Epithelial cell of esophagus (primary cell): Measurements from ENCODE around the gene TDRD12.
"Not testable (repeated sequence)": the region's sequence is repeated elsewhere in the genome, so short reads cannot be mapped to it uniquely, and the experiment has no call there.

Experiments used
- DNase-seq: peaks from one replicate; pipeline ENCODE4 v3.0.0; 2010; ENCODE audit warnings: low read depth
- H3K4me3 ChIP-seq: 2 replicates; pipeline ENCODE4 v1.5.1; 2011; ENCODE audit warnings: mild to moderate bottlenecking, low read length, control low read depth
- TF ChIP-seq, protein P1 (sequence below): IDR thresholded peaks from 2 replicates; pipeline ENCODE4 v1.5.1; 2011; ENCODE audit warnings: low read depth, mild to moderate bottlenecking, low read length, control low read depth, inconsistent platforms; ENCODE audit not compliant: insufficient read depth; ENCODE audit errors: missing control alignments

Gene TDRD12

GRCh38 chr19:32779082-32779481 lies 59.5 kb downstream of the TDRD12 start:
- H3K4me3 ChIP-seq: no peak overlapping the region
- DNase-seq: no peak
- TF ChIP-seq, protein P1, sequence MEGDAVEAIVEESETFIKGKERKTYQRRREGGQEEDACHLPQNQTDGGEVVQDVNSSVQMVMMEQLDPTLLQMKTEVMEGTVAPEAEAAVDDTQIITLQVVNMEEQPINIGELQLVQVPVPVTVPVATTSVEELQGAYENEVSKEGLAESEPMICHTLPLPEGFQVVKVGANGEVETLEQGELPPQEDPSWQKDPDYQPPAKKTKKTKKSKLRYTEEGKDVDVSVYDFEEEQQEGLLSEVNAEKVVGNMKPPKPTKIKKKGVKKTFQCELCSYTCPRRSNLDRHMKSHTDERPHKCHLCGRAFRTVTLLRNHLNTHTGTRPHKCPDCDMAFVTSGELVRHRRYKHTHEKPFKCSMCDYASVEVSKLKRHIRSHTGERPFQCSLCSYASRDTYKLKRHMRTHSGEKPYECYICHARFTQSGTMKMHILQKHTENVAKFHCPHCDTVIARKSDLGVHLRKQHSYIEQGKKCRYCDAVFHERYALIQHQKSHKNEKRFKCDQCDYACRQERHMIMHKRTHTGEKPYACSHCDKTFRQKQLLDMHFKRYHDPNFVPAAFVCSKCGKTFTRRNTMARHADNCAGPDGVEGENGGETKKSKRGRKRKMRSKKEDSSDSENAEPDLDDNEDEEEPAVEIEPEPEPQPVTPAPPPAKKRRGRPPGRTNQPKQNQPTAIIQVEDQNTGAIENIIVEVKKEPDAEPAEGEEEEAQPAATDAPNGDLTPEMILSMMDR: no peak

GRCh38 chr19:32781280-32781679 lies 61.7 kb downstream of the TDRD12 start:
- TF ChIP-seq, protein P1: no peak
- DNase-seq: no peak
- H3K4me3 ChIP-seq: no peak overlapping the region

GRCh38 chr19:32782089-32782488 lies 62.5 kb downstream of the TDRD12 start:
- H3K4me3 ChIP-seq: not testable (repeated sequence)

DNA sequence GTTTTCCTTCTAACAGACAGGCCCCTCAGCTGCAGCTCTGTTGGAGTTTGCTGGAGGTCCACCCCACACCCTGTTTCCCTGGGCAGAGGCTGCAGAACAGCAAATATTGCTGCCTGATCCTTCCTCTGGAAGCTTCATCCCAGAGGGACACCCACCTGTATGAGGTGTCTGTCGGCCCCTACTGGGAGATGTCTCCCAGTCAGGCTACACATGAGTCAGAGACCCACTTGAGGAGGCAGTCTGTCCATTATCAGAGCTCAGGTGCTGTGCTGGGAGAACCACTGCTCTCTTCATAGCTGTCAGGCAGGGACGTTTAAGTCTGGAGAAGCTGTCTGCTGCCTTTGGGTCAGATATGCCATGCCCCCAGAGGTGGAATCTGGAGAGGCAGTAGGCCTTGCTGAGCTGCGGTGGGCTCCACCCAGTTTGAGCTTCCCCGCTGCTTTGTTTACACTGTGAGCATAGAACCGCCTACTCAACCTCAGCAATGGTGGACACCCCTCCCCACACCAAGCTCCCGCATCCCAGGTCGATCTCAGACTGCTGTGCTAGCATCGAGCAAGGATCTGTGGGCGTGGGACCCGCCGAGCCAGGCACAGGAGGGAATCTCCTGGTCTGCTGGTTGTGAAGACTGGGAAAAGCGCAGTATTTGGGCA lies 67.7 kb downstream of the TDRD12 start:
- not testable (repeated sequence) for H3K4me3 ChIP-seq, DNase-seq

More at GRCh38 chr19:32782089-32782488, 62.5 kb downstream of the TDRD12 start:
- DNase-seq: not testable (repeated sequence)

- not testable (repeated sequence) for DNase-seq, H3K4me3 ChIP-seq
Measured at GRCh38 chr19:32787895-32788294, 68.3 kb downstream of the TDRD12 start.

- DNase-seq: no peak
- H3K4me3 ChIP-seq: no peak overlapping the region
- TF ChIP-seq, protein P1: no peak
Measured at GRCh38 chr19:32789429-32789828, 69.9 kb downstream of the TDRD12 start.

DNA sequence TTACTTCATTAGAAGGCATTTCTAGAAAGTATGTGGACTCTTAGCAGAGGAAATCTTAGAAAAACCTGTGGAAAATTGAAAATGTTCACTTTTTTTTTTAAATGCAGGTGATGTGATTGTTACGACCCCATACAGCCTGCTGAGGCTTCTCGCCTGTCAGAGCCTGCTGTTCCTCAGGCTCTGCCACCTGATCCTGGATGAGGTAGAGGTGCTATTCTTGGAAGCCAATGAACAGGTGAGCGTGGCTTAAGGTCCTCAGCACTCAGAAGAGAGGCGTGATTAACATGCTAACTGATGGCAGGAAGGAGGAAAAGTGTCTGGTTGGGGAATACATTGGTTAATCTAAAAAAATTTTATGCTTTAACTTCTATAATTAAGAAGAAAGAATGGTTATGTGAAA lies 78.6 kb downstream of the TDRD12 start:
- no peak for DNase-seq
- TF ChIP-seq, protein P1: no peak
- H3K4me3 ChIP-seq: no peak overlapping the region

GRCh38 chr19:32800191-32800590 lies 80.6 kb downstream of the TDRD12 start:
- TF ChIP-seq, protein P1: no peak
- DNase-seq: no peak
- no peak overlapping the region for H3K4me3 ChIP-seq

DNA sequence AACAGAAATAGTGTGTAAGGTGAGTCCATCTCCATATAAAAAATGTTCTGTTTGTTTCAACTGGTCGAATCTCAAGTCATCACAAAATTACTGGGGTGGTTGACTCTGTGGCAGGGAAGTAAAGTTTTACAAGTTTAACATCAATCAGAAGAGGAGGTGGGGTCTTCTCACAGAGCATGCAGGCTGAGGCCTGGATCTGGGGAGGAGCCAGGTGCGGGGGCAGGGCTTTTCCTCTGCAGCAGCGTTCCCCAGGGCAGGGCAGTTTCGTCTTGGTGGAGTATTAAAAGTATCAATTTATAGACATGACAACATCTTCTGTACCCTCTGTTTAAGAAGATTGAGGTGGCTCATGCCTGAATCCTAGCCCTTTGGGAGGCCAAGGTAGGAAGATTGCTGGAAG lies 81.2 kb downstream of the TDRD12 start:
- TF ChIP-seq, protein P1: no peak
- no peak for DNase-seq
- no peak overlapping the region for H3K4me3 ChIP-seq
